ENCODE data around the gene KRT71.
"Not testable (repeated sequence)": the region's sequence is repeated elsewhere in the genome, so short reads cannot be mapped to it uniquely, and the experiment has no call there.

The KRT71 gene

DNA sequence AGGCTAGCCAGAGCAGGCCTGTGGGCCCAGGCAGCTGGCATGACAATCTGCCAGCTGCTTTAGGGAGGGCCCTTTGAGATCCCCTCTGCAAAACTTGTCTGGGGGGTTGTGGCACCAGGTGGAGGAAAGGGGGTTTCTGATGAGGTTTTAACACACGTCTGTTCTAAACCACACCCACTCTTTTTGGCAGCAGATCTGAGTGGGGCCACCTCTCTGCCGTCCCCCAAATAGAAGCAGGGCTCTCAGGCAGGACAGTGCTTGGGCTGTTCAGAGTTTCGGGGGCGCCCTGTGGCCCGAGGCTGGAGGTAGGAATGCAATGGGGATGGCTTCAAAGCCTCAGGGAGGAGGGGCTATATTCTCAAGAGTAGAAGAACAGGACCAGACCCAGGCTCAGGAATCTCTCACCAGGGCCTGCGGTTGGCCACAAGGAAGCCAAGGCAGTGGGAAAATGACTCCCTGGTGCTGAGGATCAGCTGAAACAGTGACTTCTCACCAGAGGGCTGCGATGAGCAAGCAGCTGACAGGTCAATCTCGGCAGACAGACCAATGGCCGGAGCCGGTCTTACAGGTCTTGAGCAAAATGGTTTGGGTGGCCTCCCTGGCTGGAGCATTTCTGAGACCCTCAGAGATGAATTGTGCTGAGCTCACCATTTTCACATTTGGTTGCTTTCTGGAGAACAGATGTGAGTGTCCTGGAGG lies 31.2 kb downstream of the KRT71 start:
- DNase-seq (ENCODE audit: low read depth in 3 of 3), result no peak

DNA sequence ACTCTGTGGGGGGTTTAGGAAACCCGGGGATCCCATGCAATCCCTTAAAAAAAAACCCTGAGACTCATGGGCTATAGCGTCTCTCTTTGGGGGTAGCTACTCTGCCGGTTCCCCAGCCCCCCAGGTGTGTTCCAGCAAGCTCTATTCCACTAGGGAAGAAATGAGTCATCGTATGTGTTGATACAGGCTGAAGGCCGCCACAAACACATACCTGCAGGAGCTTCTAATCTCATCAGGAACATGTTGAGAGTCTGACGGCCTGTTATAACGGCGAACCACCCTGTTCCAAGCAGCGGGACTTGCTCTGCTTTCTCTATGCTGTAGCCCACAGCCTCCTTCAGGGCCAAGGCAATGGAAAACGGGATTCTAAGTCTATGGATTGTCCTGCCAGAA lies 31.8 kb downstream of the KRT71 start:
- no peak for DNase-seq (ENCODE audit: low read depth in 3 of 3)

DNA sequence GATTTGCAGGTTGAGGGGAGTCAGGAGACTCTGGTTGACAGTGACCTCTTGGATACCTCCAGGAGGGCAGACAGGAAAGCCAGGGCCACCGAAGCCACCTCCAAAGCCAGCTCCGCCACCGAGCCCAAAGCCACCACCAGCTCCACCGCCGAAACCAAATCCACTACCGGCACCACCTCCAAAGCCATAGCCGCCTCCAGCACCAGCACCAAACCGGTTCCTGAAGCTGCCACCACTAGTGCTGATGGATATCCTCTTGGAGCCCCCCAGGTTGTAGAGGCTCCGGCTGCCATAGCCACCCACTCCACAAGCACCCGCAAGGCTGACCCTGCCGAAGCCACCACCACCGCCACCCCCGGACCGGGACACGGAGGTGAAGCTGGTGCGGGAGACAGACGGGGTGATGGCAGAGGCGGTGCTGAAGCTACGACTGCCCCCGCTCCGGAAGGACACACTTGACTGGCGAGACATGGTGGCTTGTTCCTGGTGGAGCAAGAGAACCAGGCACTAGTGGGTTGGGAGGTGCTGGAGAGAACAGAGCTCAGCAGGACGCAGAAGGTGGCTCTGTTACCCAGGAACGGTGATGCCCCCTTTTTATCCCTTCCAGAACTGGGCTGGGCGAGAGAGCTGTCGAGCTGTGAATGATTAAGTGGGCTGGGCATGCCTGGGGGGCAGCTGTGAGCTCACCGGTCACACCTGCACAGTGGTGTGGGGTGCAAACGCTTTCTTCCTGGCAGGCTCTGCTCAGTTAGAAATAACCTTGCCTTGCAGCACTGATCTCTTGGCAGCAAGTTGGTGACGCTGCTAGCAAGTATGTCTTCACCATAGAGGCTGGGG lies 32.9 kb downstream of the KRT71 start, which contains the start of gene KRT5:
Gene KRT5 (minus strand): TSS at position 569 of the 837 bp plus-strand sequence. CDS start 98 bp downstream, at position 471.
- DNase-seq (ENCODE audit: low read depth in 3 of 3), result no peak

DNA sequence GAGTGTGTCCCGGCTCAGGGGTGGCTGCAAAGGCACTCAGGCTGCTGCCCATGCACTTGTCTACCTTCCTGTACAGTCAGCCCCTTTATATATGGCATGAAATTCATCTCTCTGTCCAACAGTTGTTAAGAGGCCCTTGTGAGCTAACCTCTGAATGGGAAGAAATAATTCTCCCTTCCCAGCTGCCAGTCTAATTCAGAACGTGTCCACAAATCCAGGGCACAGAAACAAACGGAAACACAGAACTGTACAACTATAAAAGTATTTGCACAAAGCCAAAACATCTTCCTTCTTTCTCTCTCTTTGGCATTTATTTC lies 33.6 kb downstream of the KRT71 start:
- DNase-seq (ENCODE audit: low read depth in 3 of 3), result no peak

DNA sequence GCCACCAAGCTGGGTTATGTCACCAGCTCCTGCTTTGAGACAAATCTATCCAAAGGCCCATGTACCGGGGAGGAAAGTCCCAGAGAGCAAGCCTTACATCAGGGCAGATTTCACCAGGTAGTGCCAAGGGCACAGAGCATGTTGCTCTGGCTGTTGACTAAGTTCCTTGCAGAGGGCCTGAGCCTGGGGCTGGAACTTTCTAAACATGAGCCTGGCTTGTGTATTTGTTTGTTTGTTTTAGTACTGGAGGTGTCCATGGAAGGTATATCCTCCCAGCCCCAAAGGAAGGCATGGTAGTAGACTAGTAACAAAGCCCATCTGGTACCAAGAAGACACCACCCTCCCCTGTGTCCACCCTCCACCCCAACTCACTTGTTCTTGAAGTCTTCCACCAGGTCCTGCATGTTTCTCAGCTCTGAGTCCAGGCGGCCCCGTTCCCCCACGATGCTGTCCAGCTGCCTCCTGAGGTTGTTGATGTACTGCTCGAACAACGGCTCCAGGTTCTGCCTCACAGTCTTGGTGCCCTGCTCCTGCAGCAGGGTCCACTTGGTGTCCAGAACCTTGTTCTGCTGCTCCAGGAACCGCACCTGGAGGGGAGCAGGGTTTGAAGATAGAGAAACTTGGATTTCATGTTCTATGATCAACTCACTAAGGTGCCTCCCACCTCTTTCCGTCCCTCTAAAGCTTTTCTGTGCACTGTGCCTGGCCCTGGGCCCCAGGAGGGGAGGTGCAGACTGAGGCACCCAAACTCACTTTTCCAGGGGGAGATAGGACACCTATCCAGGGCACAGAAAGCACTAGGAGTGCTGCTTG lies 34.2 kb downstream of the KRT71 start:
- DNase-seq (ENCODE audit: low read depth in 3 of 3), result no peak

DNA sequence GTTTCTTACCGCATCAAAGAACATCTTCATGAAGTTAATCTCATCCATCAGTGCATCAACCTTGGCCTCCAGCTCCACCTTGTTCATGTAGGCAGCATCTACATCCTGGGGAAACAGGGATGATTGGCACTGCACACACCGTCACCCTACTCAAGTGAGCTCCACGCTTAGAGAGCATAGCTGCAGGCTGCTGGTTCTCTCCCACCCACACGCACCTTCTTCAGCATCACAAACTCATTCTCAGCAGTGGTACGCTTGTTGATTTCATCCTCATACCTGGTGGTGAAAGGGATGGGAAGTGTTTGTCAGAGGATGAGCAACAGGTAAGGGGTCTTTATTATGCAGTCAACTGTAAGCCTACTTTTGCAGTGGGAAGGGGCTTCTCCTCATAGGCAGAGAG lies 35.1 kb downstream of the KRT71 start:
- no peak for DNase-seq (ENCODE audit: low read depth in 3 of 3)

DNA sequence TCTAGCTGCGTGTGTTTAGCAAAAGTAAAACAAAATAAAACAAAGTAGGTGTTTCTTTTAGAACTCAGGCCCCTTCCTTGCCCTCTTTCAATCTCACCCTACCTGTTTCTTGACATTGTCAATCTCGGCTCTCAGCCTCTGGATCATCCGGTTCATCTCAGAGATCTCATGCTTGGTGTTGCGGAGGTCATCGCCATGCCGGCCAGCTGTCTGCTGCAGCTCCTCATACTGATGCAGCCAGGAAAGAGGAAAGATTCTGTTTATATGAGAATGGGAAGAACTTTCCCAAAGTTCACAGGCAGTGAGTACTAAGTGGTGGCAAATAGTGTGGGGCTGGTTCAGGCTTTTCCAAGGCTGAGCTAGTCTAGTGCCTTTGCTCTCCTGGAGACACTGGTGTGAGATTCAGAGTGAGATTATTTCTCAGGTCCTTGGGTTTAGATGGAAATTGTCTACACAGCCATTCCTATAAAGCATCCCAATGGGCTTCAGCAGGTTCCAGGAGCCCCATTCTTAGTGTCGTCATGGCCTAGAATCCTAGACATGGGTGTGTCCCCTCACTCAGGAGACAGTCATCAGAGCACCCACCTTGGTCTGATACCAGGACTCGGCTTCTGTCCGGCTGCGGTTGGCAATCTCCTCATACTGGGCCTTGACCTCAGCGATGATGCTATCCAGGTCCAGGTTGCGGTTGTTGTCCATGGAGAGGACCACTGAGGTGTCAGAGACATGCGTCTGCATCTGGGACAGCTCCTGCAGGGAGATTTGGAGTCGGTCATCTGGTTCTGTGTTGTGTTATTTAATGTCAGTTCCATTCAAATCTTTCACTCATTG lies 35.7 kb downstream of the KRT71 start:
- DNase-seq (ENCODE audit: low read depth in 3 of 3), result no peak

DNA sequence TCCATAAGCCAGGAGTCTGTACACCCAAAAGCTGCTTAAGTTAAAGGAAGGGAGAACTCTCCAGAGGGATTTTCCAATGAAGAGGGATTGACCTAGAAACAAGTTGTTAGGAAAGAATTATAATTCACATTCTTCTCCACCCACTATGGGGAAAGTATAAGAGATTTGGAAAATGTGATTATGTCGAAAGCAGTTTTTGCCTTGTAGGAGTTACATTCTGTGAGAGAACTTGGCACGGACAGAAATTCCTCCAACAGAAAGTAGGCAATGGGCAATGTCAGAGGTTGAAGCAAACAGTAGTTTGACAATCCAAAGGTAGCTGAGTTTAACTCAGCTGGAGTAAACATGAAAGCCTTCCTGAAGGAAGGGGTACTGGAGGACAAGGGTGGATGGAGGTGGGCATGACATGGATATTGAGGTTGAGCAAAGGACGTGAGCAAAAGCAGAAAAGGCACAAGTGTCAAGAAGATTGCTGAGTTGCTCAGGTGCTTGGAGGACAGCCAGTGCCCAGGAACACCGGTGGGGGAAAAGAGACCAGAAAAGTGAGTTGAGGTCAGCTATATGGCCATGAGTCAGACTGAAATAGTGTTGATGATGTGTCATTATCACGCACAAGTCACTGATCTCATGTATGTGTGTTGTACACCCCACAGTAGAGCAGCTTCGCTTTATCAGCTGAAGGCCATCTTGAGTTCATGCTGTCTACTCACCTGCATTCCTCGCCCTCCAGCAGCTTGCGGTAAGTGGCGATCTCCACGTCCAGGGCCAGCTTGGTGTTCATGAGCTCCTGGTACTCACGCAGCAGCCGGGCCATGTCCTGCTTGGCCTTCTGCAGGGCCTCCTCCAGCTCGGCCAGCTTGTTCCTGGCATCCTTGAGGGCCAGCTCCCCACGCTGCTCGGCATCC lies 36.8 kb downstream of the KRT71 start:
- no peak for DNase-seq (ENCODE audit: low read depth in 3 of 3)

DNA sequence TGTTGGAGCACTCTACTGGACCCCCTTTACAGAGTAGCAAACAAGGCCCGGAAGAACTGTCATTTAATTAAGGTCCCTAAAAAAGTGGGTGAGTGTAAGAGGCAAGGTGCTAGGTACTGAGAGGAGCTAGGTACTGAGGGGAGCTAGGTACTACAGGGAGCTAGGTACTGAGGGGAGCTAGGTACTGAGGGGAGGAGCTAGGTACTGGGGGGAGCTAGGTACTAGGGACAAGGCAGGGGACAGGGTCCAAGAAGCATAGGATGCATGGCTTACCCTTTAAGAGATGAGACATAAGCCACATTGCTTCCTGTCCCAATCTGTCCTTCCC lies 37.7 kb downstream of the KRT71 start:
- DNase-seq (ENCODE audit: low read depth in 3 of 3), result no peak

DNA sequence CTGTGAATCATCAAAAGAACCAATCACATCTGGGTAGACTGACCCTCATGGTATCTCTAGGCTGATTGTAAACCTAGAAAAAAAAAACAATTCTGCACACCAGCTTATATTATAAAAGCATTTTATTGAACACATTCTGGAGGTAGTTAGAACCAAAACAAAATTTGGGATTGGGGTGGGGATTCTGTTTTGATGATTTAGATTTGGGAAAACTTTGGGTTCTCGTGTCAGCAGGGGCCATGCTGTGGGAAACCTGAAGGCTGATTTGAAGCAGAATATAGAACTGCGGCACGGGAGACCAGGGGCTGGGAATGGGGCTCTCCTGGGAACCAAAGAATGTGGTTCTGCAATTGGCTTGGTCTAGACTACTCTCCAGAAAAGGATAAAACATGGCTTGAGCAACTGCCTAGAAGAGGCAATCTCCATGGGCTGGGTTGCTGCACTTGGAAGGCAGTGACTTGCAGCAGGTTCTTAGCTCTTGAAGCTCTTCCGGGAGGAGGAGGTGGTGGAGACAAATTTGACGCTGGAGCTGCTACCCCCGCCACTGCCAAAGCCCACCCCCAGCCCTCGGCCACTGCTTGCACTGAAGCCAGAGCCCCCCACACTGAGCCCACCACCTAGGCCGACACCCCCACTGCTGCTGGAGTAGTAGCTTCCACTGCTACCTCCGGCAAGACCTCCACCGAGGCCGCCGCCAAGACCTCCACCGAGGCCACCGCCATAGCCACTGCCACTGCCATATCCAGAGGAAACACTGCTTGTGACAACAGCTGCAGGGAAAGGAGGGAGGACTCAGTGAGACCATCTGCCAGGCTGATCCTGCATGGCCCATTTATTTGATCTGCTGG lies 38.2 kb downstream of the KRT71 start:
- DNase-seq (ENCODE audit: low read depth in 3 of 3), result no peak

DNA sequence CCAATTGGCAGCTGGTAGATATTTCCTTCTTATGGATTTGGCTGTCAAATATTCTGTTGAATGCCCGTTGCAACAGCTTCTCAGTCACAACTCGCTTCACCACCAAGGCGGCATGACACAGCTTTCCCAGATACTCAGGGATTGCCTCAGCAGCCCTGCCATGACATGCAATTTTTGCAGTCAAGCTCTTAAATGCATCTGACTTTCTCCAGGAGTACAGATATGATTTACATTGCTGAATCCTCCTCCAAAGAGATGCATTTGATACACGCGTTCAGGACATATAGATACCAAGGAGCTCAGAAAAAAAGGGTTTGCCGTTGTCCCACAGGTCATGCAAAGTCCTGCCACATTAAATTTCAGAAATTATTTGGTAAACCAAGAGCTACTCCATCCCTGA lies 39.2 kb downstream of the KRT71 start:
- no peak for DNase-seq (ENCODE audit: low read depth in 3 of 3)

DNA sequence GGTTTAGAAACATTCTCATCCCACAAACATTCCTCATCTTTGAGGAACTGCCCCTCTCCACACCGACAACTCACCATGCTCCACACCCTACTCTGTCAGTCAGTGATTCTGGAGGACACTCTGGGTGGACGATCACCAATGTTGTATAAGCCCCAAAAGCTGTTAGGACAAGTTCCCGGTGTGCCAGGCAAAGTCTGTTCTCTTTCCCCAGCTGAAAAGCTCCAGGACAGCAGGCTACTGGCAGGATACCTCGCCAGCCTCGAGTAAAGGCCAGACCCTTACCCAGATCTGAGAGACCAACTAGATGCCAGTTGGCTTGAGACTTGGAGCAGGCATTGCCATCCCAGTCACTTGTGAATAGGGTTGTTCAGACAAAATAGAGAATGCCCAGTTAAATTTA lies 44.7 kb downstream of the KRT71 start:
- DNase-seq (ENCODE audit: low read depth in 3 of 3), result no peak

DNA sequence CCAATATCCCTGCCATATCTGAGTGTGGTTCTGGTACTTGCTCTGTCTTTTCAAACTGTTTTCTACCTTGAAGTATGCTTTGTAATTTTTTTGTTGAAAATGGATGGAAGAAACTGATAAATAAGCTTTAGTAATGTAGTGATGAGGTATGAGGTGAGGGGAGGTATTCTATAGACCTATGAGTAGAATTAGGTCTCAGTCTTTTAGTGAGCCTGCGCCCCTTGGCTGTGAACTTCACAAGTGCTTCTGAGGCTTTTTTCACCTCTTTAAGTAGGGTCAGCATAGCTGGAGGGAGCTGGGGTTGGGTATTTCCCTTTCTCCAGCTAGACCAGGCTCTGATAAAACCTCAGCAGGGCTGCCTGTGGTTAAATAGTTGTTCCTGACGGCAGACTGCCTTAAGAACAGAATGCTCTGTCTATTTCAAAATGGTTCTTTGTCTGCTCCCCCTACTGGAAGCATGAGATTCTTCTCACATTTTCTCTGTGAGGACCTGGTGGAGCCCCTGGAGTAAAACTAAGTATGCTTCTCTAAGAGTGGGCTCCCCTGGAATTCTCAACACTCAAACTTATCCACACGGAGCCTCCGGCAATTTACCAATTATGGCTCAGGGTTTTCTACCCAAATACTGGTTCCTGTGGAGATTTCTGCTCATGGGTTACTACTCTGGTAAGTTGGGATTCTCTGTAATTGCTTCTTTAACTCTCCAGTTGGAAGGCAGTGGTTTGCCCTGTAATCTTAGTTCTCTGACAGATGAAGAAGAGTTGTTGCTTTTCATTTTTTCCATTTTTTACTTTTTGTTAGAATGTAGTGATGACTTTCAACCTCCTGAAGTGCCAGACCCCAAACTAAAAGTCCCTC lies 45.9 kb downstream of the KRT71 start:
- no peak for DNase-seq (ENCODE audit: low read depth in 3 of 3)

DNA sequence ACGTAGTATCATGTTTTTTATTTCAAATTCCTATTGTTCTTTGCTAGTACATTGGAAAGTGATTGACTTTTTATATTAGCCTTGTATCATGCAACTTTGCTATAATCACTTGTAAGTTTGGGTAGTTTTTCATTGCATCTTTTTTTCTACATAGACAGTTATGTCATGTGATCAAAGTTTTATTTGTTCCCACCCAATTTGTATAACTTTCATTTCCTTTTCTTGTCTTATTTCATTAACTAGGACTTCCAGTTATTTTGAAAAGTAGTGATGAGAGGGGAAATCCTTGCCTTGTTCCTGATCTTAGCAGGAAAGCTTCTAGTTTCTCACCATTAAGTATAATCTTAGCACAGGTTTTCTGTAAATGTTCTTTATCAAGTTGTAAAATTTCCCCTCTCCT lies 50.1 kb downstream of the KRT71 start:
- DNase-seq (ENCODE audit: low read depth in 3 of 3), result no peak

DNA sequence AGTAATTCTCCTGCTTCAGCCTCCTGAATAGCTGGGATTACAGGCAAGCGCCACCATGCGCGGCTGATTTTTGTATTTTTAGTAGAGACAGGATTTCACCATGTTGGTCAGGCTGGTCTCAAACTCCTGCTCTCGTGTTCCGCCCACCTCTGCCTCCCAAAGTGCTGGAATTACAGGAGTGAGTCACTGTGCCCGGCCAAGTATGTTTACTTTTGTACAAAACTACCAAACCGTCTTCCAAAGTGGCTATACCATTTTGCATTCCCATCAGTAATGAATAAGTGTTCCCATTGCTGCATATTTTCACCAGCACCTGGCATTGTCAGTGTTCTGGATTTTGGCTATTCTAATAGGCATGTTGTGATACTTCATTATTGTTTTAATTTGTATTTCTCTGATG lies 51.5 kb downstream of the KRT71 start:
- no peak for DNase-seq (ENCODE audit: low read depth in 3 of 3)

DNA sequence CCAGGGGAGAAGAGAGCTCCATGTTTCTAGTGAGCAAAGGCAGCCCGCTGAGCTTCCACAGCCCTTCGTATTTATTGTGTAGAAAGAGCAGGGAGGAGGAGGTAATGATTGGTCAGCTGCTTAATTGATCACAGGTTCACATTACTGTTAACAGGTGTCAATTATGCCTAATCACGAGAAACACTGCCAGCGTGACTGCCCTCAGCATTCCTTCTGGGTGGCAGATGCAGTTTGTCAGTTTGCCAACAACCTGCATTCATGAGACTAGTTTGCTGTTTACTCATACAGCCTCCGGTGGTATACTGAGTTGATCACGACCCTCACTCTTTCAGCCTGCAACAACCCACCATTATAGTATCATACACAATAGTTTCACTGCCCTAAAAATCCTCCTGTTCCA lies 52.4 kb downstream of the KRT71 start:
- not testable (repeated sequence) for DNase-seq (ENCODE audit: low read depth in 3 of 3)

DNA sequence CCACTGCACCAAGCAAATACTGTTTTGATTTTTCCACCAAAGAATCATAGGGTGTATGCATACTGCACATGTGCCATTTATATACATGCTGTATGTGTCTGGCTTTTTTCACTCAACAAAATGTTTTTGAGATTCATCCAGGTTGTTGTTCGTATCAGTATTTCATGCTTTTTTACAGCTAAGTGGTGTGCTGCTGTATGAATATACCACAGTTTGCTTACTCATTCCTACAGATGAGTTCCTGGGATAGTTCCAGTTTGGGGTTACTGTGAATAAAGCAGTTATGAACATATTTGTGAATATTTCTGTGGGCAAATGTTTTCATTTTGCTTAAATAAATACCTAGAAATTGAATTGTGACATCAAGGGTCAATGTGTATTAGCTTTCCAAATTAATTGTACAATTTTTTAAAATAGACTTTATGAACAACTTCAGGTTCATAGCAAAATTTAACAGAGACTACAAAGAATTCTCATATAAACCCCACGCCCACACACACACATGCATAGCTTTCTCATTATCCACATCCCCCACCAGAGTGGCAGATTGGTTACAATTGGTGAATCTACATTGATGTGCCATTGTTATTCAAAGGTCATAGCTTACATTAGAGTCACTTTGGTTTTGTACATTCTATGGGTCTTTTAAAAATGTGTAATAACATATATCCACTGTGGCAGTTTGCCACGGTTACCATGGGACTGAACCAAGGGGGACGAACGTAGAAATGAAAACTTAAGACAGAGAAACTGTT lies 53.0 kb downstream of the KRT71 start:
- no peak for DNase-seq (ENCODE audit: low read depth in 3 of 3)

DNA sequence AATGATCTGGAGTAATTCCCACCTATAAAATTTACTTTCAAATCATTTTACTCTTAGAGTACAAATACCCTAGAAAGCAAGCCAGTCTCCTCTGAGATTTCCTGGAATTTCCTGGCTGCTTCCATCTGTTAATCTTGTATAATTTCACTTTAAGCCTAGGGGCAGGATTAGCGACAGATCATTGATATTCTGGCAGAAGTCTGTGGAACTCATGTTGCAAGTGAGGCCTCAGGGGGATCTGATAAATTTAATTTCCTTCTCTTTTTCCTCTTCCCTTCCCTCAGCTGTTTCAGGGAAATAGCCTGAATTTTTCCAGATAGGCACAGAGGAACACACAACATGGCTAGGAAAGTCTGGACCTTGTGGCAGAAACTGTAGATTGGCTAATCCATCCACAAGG lies 54.0 kb downstream of the KRT71 start:
- no peak for DNase-seq (ENCODE audit: low read depth in 3 of 3)

All from stimulated activated CD4-positive, alpha-beta T cell treated with anti-CD3 and anti-CD28 coated beads, TNF-alpha, amount 100 ng/mL, for 24 hours (primary cell).